GM23338 (cell line): ENCODE data around the gene TSPAN6. TPM values are rescaled to one million over a fixed set of nuclear protein-coding genes. Genes with fewer than 3 reads are reported as not detected.

Experiments
- EZH2 ChIP-seq: fragments of 200-600 bp; sonication (generic); IDR thresholded peaks from one replicate; pipeline ENCODE4 v1.8.0; 2017; ENCODE audit warnings: antibody characterized with exemption, mild to moderate bottlenecking, low read depth; ENCODE audit not compliant: unreplicated experiment
- JUNB ChIP-seq: IDR thresholded peaks from one replicate; pipeline ENCODE4 v1.6.1; 2016; ENCODE audit warnings: antibody characterized with exemption; ENCODE audit not compliant: unreplicated experiment
- NANOG ChIP-seq: IDR thresholded peaks from 2 replicates; pipeline ENCODE4 v1.6.1; 2016; ENCODE audit warnings: antibody characterized with exemption, borderline replicate concordance
- POLR2AphosphoS5 ChIP-seq: IDR thresholded peaks from 2 replicates; pipeline ENCODE4 v1.6.1; 2016; ENCODE audit warnings: antibody characterized with exemption, low read depth
- STAT1 ChIP-seq: IDR thresholded peaks from one replicate; pipeline ENCODE4 v1.6.1; 2016; ENCODE audit warnings: antibody characterized with exemption; ENCODE audit not compliant: unreplicated experiment
- ZNF114 ChIP-seq: fragments of 250-450 bp; sonication (Bioruptor Pico); IDR thresholded peaks from 2 replicates; pipeline ENCODE4 v1.5.0; 2020; ENCODE audit warnings: mild to moderate bottlenecking, moderate library complexity
- ZNF331 ChIP-seq: fragments of 250-450 bp; sonication (Bioruptor Pico); IDR thresholded peaks from 2 replicates; pipeline ENCODE4 v1.5.0; 2020; ENCODE audit warnings: low read depth, mild to moderate bottlenecking, moderate library complexity
- polyA plus RNA-seq: library from polyadenylated mRNA; unstranded; fragments of >200 nt; fragmentation: Nextera tagmentation; extraction: Ambion mirVana; gene quantifications from 2 replicates; pipeline ENCODE4 v1.2.1, GENCODE V29; 2016
- total RNA-seq: library from RNA; depleted of rRNA; stranded (reverse); fragments of >200 nt; shearing (Covaris generic); gene quantifications from 2 replicates; pipeline ENCODE4 v1.2.3, GENCODE V29; 2014
- TF ChIP-seq, protein P1 (sequence below): fragments of 250-450 bp; sonication (Bioruptor Pico); IDR thresholded peaks from 2 replicates; pipeline ENCODE4 v1.5.0; 2020; ENCODE audit warnings: mild to moderate bottlenecking, moderate library complexity
- TF ChIP-seq, protein P2 (sequence below), 2 experiments: fragments of 200-600 bp in 1 of 2; sonication (generic) in 1 of 2; conservative IDR thresholded peaks; 2 replicates each; pipeline versions ENCODE4 v1.5.1 to v1.6.1; 2016 to 2017; ENCODE audit warnings: antibody characterized with exemption in 2 of 2, low read depth in 2 of 2, mild to moderate bottlenecking in 2 of 2, moderate library complexity in 1 of 2
- TF ChIP-seq, protein P3 (sequence below): IDR thresholded peaks from 2 replicates; pipeline ENCODE4 v1.6.1; 2016; ENCODE audit warnings: antibody characterized with exemption

Gene TSPAN6
- total and polyA plus RNA-seq, 2 experiments from 2014 or later = 55.6 to 75.3 TPM

DNA sequence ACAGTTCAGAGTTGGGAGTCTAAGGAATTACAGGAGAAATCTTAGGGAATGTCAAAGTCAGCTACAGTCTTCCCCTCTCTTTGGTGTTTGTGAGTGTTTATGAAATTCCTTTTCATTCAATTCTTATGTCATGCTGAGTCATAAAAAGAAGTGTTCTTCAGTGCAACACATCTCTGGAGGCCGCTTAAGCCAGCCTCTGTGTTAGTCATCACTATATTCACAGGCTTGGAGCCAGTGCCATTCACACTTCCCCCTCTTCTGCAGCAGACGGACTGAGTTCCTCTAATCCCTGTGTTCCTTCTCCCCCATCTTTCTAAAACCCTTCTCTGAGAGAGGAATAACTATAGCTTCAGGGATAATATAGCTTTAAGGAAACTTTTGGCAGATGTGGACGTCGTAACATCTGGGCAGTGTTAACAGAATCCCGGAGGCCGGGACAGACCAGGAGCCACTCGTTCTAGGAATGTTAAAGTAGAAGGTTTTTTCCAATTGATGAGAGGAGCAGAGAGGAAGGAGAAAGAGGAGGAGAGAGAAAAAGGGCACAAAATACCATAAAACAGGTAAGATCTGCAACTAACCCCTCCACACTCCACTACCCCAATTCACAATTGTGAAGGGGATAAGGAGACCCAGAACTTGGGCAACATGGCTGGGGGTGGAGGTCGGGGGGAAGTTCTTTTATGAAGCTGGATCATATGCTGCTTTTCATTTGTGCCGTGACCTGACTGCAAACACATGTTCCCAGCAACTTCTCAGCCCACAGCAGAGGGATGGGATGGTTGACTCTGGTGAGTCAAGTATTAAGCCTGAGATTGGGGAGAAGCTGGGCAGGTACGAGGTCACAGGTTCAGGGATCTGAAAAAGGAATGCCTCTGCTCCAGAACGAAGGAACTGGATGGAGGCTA is 7.6 kb upstream of the TSPAN6 start, which contains the start of gene SRPX2 (continued):
- TF ChIP-seq, protein P1, sequence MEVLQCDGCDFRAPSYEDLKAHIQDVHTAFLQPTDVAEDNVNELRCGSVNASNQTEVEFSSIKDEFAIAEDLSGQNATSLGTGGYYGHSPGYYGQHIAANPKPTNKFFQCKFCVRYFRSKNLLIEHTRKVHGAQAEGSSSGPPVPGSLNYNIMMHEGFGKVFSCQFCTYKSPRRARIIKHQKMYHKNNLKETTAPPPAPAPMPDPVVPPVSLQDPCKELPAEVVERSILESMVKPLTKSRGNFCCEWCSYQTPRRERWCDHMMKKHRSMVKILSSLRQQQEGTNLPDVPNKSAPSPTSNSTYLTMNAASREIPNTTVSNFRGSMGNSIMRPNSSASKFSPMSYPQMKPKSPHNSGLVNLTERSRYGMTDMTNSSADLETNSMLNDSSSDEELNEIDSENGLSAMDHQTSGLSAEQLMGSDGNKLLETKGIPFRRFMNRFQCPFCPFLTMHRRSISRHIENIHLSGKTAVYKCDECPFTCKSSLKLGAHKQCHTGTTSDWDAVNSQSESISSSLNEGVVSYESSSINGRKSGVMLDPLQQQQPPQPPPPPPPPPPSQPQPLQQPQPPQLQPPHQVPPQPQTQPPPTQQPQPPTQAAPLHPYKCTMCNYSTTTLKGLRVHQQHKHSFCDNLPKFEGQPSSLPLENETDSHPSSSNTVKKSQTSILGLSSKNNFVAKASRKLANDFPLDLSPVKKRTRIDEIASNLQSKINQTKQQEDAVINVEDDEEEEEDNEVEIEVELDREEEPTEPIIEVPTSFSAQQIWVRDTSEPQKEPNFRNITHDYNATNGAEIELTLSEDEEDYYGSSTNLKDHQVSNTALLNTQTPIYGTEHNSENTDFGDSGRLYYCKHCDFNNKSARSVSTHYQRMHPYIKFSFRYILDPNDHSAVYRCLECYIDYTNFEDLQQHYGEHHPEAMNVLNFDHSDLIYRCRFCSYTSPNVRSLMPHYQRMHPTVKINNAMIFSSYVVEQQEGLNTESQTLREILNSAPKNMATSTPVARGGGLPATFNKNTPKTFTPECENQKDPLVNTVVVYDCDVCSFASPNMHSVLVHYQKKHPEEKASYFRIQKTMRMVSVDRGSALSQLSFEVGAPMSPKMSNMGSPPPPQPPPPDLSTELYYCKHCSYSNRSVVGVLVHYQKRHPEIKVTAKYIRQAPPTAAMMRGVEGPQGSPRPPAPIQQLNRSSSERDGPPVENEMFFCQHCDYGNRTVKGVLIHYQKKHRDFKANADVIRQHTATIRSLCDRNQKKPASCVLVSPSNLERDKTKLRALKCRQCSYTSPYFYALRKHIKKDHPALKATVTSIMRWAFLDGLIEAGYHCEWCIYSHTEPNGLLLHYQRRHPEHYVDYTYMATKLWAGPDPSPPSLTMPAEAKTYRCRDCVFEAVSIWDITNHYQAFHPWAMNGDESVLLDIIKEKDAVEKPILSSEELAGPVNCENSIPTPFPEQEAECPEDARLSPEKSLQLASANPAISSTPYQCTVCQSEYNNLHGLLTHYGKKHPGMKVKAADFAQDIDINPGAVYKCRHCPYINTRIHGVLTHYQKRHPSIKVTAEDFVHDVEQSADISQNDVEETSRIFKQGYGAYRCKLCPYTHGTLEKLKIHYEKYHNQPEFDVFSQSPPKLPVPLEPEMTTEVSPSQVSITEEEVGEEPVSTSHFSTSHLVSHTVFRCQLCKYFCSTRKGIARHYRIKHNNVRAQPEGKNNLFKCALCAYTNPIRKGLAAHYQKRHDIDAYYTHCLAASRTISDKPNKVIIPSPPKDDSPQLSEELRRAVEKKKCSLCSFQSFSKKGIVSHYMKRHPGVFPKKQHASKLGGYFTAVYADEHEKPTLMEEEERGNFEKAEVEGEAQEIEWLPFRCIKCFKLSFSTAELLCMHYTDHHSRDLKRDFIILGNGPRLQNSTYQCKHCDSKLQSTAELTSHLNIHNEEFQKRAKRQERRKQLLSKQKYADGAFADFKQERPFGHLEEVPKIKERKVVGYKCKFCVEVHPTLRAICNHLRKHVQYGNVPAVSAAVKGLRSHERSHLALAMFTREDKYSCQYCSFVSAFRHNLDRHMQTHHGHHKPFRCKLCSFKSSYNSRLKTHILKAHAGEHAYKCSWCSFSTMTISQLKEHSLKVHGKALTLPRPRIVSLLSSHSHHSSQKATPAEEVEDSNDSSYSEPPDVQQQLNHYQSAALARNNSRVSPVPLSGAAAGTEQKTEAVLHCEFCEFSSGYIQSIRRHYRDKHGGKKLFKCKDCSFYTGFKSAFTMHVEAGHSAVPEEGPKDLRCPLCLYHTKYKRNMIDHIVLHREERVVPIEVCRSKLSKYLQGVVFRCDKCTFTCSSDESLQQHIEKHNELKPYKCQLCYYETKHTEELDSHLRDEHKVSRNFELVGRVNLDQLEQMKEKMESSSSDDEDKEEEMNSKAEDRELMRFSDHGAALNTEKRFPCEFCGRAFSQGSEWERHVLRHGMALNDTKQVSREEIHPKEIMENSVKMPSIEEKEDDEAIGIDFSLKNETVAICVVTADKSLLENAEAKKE (CRISPR knock-in tag) = no peak
- TF ChIP-seq NANOG = no peak
- TF ChIP-seq POLR2AphosphoS5 = no peak
- no peak for TF ChIP-seq ZNF114 (CRISPR knock-in tag)
- TF ChIP-seq ZNF331 (CRISPR knock-in tag) = no peak
- TF ChIP-seq STAT1 = no peak
- TF ChIP-seq JUNB = no peak
- TF ChIP-seq, protein P2, sequence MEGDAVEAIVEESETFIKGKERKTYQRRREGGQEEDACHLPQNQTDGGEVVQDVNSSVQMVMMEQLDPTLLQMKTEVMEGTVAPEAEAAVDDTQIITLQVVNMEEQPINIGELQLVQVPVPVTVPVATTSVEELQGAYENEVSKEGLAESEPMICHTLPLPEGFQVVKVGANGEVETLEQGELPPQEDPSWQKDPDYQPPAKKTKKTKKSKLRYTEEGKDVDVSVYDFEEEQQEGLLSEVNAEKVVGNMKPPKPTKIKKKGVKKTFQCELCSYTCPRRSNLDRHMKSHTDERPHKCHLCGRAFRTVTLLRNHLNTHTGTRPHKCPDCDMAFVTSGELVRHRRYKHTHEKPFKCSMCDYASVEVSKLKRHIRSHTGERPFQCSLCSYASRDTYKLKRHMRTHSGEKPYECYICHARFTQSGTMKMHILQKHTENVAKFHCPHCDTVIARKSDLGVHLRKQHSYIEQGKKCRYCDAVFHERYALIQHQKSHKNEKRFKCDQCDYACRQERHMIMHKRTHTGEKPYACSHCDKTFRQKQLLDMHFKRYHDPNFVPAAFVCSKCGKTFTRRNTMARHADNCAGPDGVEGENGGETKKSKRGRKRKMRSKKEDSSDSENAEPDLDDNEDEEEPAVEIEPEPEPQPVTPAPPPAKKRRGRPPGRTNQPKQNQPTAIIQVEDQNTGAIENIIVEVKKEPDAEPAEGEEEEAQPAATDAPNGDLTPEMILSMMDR (conservative IDR thresholded peaks at IDR 0.05; ENCODE audit: low read depth in 2 of 2) = no peak
- TF ChIP-seq, protein P3, sequence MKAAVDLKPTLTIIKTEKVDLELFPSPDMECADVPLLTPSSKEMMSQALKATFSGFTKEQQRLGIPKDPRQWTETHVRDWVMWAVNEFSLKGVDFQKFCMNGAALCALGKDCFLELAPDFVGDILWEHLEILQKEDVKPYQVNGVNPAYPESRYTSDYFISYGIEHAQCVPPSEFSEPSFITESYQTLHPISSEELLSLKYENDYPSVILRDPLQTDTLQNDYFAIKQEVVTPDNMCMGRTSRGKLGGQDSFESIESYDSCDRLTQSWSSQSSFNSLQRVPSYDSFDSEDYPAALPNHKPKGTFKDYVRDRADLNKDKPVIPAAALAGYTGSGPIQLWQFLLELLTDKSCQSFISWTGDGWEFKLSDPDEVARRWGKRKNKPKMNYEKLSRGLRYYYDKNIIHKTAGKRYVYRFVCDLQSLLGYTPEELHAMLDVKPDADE = no peak
- no peak for TF ChIP-seq EZH2
